GM12878 (cell line): ENCODE measurements around the gene GDF11. TPM values are rescaled to one million over a fixed set of nuclear protein-coding genes. Genes with fewer than 3 reads are reported as not detected.

ENCODE experiments used
- CEBPB ChIP-seq, 2 experiments: fragments of 150-350 bp in 1 of 2; IDR thresholded peaks; 2 replicates each; pipeline ENCODE4 v1.6.1; 2012 to 2014; ENCODE audit warnings: low read depth in 2 of 2, low read length in 2 of 2, borderline replicate concordance in 1 of 2, inconsistent platforms in 1 of 2
- CHD4 ChIP-seq: fragments of 200-600 bp; sonication (generic); IDR thresholded peaks from 2 replicates; pipeline ENCODE4 v1.6.1; 2016; ENCODE audit warnings: mild to moderate bottlenecking
- DPF2 ChIP-seq: fragments of 450-650 bp; IDR thresholded peaks from 2 replicates; pipeline ENCODE4 v1.6.1; 2017; ENCODE audit warnings: mild to moderate bottlenecking
- EP300 ChIP-seq, 2 experiments: fragments of 150-350 bp in 1 of 2; IDR thresholded peaks; 2 replicates each; pipeline ENCODE4 v1.6.1; 2011 to 2012; ENCODE audit warnings: low read depth in 2 of 2, low read length in 2 of 2, borderline replicate concordance in 1 of 2, improper control_type of control experiment in 1 of 2, inconsistent platforms in 1 of 2; ENCODE audit not compliant: control insufficient read depth in 1 of 2
- FOXK2 ChIP-seq: fragments of 450-650 bp; IDR thresholded peaks from 2 replicates; pipeline ENCODE4 v1.6.1; 2017; ENCODE audit warnings: mild to moderate bottlenecking, moderate library complexity
- GABPA ChIP-seq: IDR thresholded peaks from 2 replicates; pipeline ENCODE4 v1.6.1; 2014; ENCODE audit warnings: antibody characterized with exemption, low read depth, mild to moderate bottlenecking, inconsistent platforms
- JUNB ChIP-seq: IDR thresholded peaks from 2 replicates; pipeline ENCODE4 v1.6.1; 2016; ENCODE audit warnings: antibody characterized with exemption, mild to moderate bottlenecking
- JUND ChIP-seq: IDR thresholded peaks from 2 replicates; pipeline ENCODE4 v1.6.1; 2012; ENCODE audit warnings: low read depth, mild to moderate bottlenecking, low read length, improper control_type of control experiment, moderate library complexity
- MAX ChIP-seq: IDR thresholded peaks from 2 replicates; pipeline ENCODE4 v1.6.1; 2012; ENCODE audit warnings: low read depth, low read length, improper control_type of control experiment
- MEF2A ChIP-seq: IDR thresholded peaks from 2 replicates; pipeline ENCODE4 v1.6.1; 2011; ENCODE audit warnings: low read depth, mild to moderate bottlenecking, low read length, moderate library complexity; ENCODE audit not compliant: insufficient read depth
- MTA3 ChIP-seq: IDR thresholded peaks from 2 replicates; pipeline ENCODE4 v1.6.1; 2012; ENCODE audit warnings: low read length, inconsistent platforms, borderline replicate concordance
- MYC ChIP-seq: IDR thresholded peaks from 2 replicates; pipeline ENCODE4 v1.6.1; 2011; ENCODE audit warnings: mild to moderate bottlenecking, low read length, moderate library complexity, inconsistent platforms; ENCODE audit not compliant: insufficient read depth, insufficient replicate concordance, insufficient read length, severe bottlenecking
- PML ChIP-seq: IDR thresholded peaks from 2 replicates; pipeline ENCODE4 v1.6.1; 2012; ENCODE audit warnings: low read length, inconsistent platforms
- SIX5 ChIP-seq: IDR thresholded peaks from 2 replicates; pipeline ENCODE4 v1.6.1; 2011; ENCODE audit warnings: mild to moderate bottlenecking, low read depth, low read length, moderate library complexity; ENCODE audit not compliant: severe bottlenecking
- SMAD5 ChIP-seq: IDR thresholded peaks from 2 replicates; pipeline ENCODE4 v1.6.1; 2016; ENCODE audit warnings: antibody characterized with exemption, low read depth
- TCF3 ChIP-seq: IDR thresholded peaks from 2 replicates; pipeline ENCODE4 v1.6.1; 2012; ENCODE audit warnings: low read depth, mild to moderate bottlenecking, low read length, borderline replicate concordance; ENCODE audit not compliant: insufficient read depth
- TCF7 ChIP-seq: IDR thresholded peaks from 2 replicates; pipeline ENCODE4 v1.6.1; 2014; ENCODE audit warnings: antibody characterized with exemption, borderline replicate concordance
- ZBTB33 ChIP-seq: fragments of 450-650 bp; IDR thresholded peaks from 2 replicates; pipeline ENCODE4 v1.6.1; 2017; ENCODE audit warnings: mild to moderate bottlenecking
- ZNF274 ChIP-seq: IDR thresholded peaks from one replicate; pipeline ENCODE4 v1.8.0; 2011; ENCODE audit not compliant: insufficient read length, insufficient read depth
- polyA plus RNA-seq, 11 experiments: library from polyadenylated mRNA; depleted of rRNA in 4 of 11; unstranded in 6 of 11; stranded (reverse) in 5 of 11; fragments of >200 nt; fragmentation: Nextera tagmentation in 4 of 11; fragmentation: Illumina TruSeq in 1 of 11; extraction: Ambion mirVana in 4 of 11; extraction: Trizol in 1 of 11; gene quantifications; 1 replicate in 1 of 11; 2 replicates in 10 of 11; pipeline versions ENCODE4 v1.2.1 to v1.2.3, GENCODE V29; 2011 to 2016; ENCODE audit warnings: inconsistent platforms in 2 of 11, missing spikeins in 2 of 11, low read depth in 1 of 11
- total RNA-seq, 4 experiments: library from RNA; depleted of rRNA in 3 of 4; stranded (reverse); fragments of >200 nt in 3 of 4; fragmentation: Illumina TruSeq in 1 of 4; extraction: Trizol in 1 of 4; gene quantifications; 2 replicates each; pipeline versions ENCODE4 v1.2.1 to v1.2.3, GENCODE V29; 2013 to 2021
- TF ChIP-seq, protein P1 (sequence below): fragments of 150-350 bp; IDR thresholded peaks from 2 replicates; pipeline ENCODE4 v1.6.1; 2014; ENCODE audit warnings: mild to moderate bottlenecking, low read depth, low read length
- TF ChIP-seq, protein P2 (sequence below): IDR thresholded peaks from 2 replicates; pipeline ENCODE4 v1.6.1; 2012; ENCODE audit warnings: mild to moderate bottlenecking, low read depth, low read length
- TF ChIP-seq, protein P3 (sequence below): IDR thresholded peaks from 2 replicates; pipeline ENCODE4 v1.6.1; 2011; ENCODE audit warnings: borderline replicate concordance, low read depth, mild to moderate bottlenecking, moderate library complexity, mixed read lengths, low read length; ENCODE audit not compliant: insufficient read depth; ENCODE audit errors: extremely low read length

Gene GDF11
- total and polyA plus RNA-seq, 10 of the 15 experiments (the other 5 are each of a cell fraction or from before 2014, with no cell fraction given) = 0.83 to 15.4 (median 4.3) TPM

- TF ChIP-seq EP300 (IDR thresholded peaks at IDR 0.05; ENCODE audit: borderline replicate concordance in 1 of 2, control insufficient read depth in 1 of 2, low read depth in 2 of 2, low read length in 2 of 2) (no peak), CEBPB (IDR thresholded peaks at IDR 0.05; ENCODE audit: borderline replicate concordance in 1 of 2, low read depth in 2 of 2, low read length in 2 of 2) (no peak), DPF2 (peak; percentile 48), SMAD5 (no peak), ZNF274 (no peak), TCF3 (no peak), GABPA (no peak), JUNB (no peak), FOXK2 (peak; percentile 43; the same call in 1 of the 2 replicates), MYC (no peak), SIX5 (no peak), MTA3 (no peak), CHD4 (no peak), MEF2A (no peak), ZBTB33 (no peak), JUND (no peak), MAX (no peak), TCF7 (no peak), PML (no peak)
- TF ChIP-seq, protein P1, sequence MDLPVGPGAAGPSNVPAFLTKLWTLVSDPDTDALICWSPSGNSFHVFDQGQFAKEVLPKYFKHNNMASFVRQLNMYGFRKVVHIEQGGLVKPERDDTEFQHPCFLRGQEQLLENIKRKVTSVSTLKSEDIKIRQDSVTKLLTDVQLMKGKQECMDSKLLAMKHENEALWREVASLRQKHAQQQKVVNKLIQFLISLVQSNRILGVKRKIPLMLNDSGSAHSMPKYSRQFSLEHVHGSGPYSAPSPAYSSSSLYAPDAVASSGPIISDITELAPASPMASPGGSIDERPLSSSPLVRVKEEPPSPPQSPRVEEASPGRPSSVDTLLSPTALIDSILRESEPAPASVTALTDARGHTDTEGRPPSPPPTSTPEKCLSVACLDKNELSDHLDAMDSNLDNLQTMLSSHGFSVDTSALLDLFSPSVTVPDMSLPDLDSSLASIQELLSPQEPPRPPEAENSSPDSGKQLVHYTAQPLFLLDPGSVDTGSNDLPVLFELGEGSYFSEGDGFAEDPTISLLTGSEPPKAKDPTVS = no peak
- TF ChIP-seq, protein P2, sequence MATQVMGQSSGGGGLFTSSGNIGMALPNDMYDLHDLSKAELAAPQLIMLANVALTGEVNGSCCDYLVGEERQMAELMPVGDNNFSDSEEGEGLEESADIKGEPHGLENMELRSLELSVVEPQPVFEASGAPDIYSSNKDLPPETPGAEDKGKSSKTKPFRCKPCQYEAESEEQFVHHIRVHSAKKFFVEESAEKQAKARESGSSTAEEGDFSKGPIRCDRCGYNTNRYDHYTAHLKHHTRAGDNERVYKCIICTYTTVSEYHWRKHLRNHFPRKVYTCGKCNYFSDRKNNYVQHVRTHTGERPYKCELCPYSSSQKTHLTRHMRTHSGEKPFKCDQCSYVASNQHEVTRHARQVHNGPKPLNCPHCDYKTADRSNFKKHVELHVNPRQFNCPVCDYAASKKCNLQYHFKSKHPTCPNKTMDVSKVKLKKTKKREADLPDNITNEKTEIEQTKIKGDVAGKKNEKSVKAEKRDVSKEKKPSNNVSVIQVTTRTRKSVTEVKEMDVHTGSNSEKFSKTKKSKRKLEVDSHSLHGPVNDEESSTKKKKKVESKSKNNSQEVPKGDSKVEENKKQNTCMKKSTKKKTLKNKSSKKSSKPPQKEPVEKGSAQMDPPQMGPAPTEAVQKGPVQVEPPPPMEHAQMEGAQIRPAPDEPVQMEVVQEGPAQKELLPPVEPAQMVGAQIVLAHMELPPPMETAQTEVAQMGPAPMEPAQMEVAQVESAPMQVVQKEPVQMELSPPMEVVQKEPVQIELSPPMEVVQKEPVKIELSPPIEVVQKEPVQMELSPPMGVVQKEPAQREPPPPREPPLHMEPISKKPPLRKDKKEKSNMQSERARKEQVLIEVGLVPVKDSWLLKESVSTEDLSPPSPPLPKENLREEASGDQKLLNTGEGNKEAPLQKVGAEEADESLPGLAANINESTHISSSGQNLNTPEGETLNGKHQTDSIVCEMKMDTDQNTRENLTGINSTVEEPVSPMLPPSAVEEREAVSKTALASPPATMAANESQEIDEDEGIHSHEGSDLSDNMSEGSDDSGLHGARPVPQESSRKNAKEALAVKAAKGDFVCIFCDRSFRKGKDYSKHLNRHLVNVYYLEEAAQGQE = no peak
- TF ChIP-seq, protein P3, sequence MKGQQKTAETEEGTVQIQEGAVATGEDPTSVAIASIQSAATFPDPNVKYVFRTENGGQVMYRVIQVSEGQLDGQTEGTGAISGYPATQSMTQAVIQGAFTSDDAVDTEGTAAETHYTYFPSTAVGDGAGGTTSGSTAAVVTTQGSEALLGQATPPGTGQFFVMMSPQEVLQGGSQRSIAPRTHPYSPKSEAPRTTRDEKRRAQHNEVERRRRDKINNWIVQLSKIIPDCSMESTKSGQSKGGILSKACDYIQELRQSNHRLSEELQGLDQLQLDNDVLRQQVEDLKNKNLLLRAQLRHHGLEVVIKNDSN = no peak
Measured at GRCh38 chr12:55738123-55739024, 4.5 kb upstream of the GDF11 start (continued).
